Brain microvascular endothelial cell (primary cell): Measurements from ENCODE around the gene HMOX2.

Experiments
- DNase-seq: peaks from one replicate; pipeline ENCODE4 v3.0.0-alpha.2; 2020
- H3K27ac ChIP-seq: fragments of 250-450 bp; sonication (Bioruptor Pico); 2 replicates; pipeline ENCODE4 v1.5.1; 2020; ENCODE audit warnings: mild to moderate bottlenecking, moderate library complexity
- H3K27me3 ChIP-seq: fragments of 250-450 bp; sonication (Bioruptor Pico); replicated peaks from 2 replicates; pipeline ENCODE4 v1.5.1; 2020; ENCODE audit warnings: mild to moderate bottlenecking
- H3K36me3 ChIP-seq: fragments of 250-450 bp; sonication (Bioruptor Pico); replicated peaks from 2 replicates; pipeline ENCODE4 v1.5.1; 2020; ENCODE audit warnings: mild to moderate bottlenecking
- H3K4me3 ChIP-seq: 2 replicates; pipeline ENCODE4 v1.5.1; 2011; ENCODE audit warnings: low read depth, mild to moderate bottlenecking, control low read depth, low read length, moderate library complexity
- CTCF ChIP-seq: IDR thresholded peaks from 2 replicates; pipeline ENCODE4 v1.5.1; 2011; ENCODE audit warnings: low read depth, mild to moderate bottlenecking, moderate library complexity, low read length, control low read depth, inconsistent platforms; ENCODE audit errors: missing control alignments
- in situ Hi-C: cut with HindIII; loops from 2 replicates; pipeline ENCODE4 v1.10.0; 2017; ENCODE audit warnings: low sequenced_read_pairs, low pct_ligation_motif_present

Gene HMOX2

GRCh38 chr16:4512473-4512872, 36.3 kb downstream of the HMOX2 start:
- DNase-seq, result no peak
- in situ Hi-C loops, result no loop called here
- Histone ChIP-seq H3K36me3 (peaks cover 59% of the 10 kb centered on the region), H3K4me3 (no peak overlapping the region), H3K27me3 (no peaks in the 10 kb centered on the region), H3K27ac (no peak overlapping the region)
- TF ChIP-seq CTCF, result no peak

- DNase-seq, result no peak
- Histone ChIP-seq H3K27ac (no peak overlapping the region), H3K36me3 (peaks cover 51% of the 10 kb centered on the region), H3K27me3 (no peaks in the 10 kb centered on the region), H3K4me3 (no peak overlapping the region)
- TF ChIP-seq CTCF, result no peak
- in situ Hi-C loops, result no loop called here
These were observed 37.1 kb downstream of the HMOX2 start for GRCh38 chr16:4513086-4513860.

GRCh38 chr16:4513881-4514280, 37.7 kb downstream of the HMOX2 start:
- Histone ChIP-seq H3K27me3 (no peaks in the 10 kb centered on the region), H3K27ac (no peak overlapping the region), H3K36me3 (peaks cover 45% of the 10 kb centered on the region), H3K4me3 (no peak overlapping the region)
- DNase-seq, result no peak
- in situ Hi-C loops, result no loop called here
- no peak for TF ChIP-seq CTCF

- no peak overlapping the region for H3K27ac ChIP-seq
- H3K36me3 ChIP-seq, result peaks cover 38% of the 10 kb centered on the region
- H3K27me3 ChIP-seq, result no peaks in the 10 kb centered on the region
- DNase-seq, result no peak
- no peak overlapping the region for H3K4me3 ChIP-seq
- TF ChIP-seq CTCF, result no peak
- in situ Hi-C loops, result no loop called here
These were observed 38.4 kb downstream of the HMOX2 start for GRCh38 chr16:4514606-4515005.

GRCh38 chr16:4515611-4516233, 39.5 kb downstream of the HMOX2 start:
- Histone ChIP-seq H3K27ac (no peak overlapping the region), H3K4me3 (no peak overlapping the region), H3K36me3 (peaks cover 34% of the 10 kb centered on the region), H3K27me3 (no peaks in the 10 kb centered on the region)
- TF ChIP-seq CTCF, result no peak
- in situ Hi-C loops, result no loop called here
- no peak for DNase-seq
